Gastrocnemius medialis (tissue), 4 donors: ENCODE results near the gene SMIM9. TPM values are rescaled to one million over a fixed set of nuclear protein-coding genes. Genes with fewer than 3 reads are reported as not detected.
"Not testable (repeated sequence)": the region's sequence is repeated elsewhere in the genome, so short reads cannot be mapped to it uniquely, and the experiment has no call there.

ENCODE experiments used
- ATAC-seq, 2 donors: fragments of 150-250 bp; one replicate each; pipeline ENCODE4 v1.9.1; 2016
- DNase-seq, 2 donors: peaks; one replicate each; pipeline ENCODE4 v3.0.0-alpha.2; 2019
- H3K27ac ChIP-seq, 4 donors: fragments of 200-600 bp; sonication (generic); 1 replicate in 1 of 4; 2 replicates in 3 of 4; pipeline ENCODE4 v1.5.1; 2016 to 2018; ENCODE audit warnings: mild to moderate bottlenecking in 2 of 4, moderate library complexity in 1 of 4
- H3K27me3 ChIP-seq, 3 donors: fragments of 200-600 bp; sonication (generic) in 2 of 3; 1 replicate in 1 of 3; 2 replicates in 2 of 3; pipeline versions ENCODE4 v1.5.1 to v1.6.0; 2016 to 2019; ENCODE audit warnings: mild to moderate bottlenecking in 1 of 3, moderate library complexity in 1 of 3
- H3K36me3 ChIP-seq, 2 donors: fragments of 200-600 bp; sonication (generic) in 1 of 2; one replicate each; pipeline ENCODE4 v1.5.1; 2017 to 2018
- H3K4me1 ChIP-seq, 2 donors: fragments of 200-600 bp; sonication (generic) in 1 of 2; one replicate each; pipeline ENCODE4 v1.5.1; 2016 to 2017; ENCODE audit warnings: mild to moderate bottlenecking in 2 of 2
- H3K4me3 ChIP-seq, 4 donors: fragments of 200-600 bp; sonication (generic) in 3 of 4; 1 replicate in 1 of 4; 2 replicates in 3 of 4; pipeline ENCODE4 v1.5.1; 2016 to 2019; ENCODE audit warnings: mild to moderate bottlenecking in 2 of 4
- H3K9me3 ChIP-seq, 3 donors: fragments of 200-600 bp; sonication (generic) in 2 of 3; 1 replicate in 1 of 3; 2 replicates in 2 of 3; pipeline ENCODE4 v1.5.1; 2016 to 2019
- POLR2A ChIP-seq, 2 donors: fragments of 450-650 bp; IDR thresholded peaks; one replicate each; pipeline ENCODE4 v1.6.1; 2017; ENCODE audit warnings: antibody characterized with exemption in 2 of 2, mild to moderate bottlenecking in 2 of 2, moderate library complexity in 2 of 2
- in situ Hi-C, 4 donors: fragments of 200-750 bp; cut with MboI; loops; one replicate each; pipeline versions ENCODE4 v1.15.0 to v1.8.0; 2017; ENCODE audit warnings: low sequenced_read_pairs in 4 of 4
- intact Hi-C: fragments of 100-400 bp; cut with DNase I; formaldehyde crosslinking; loops from one replicate; pipeline ENCODE4 v1.15.1; 2023; ENCODE audit warnings: low total_unique reads
- total RNA-seq, 4 donors: library from RNA; depleted of rRNA; stranded (reverse); fragments of >200 nt; gene quantifications; one replicate each; pipeline versions ENCODE4 v1.1.0 to v1.2.3, GENCODE V29; 2016
- TF ChIP-seq, protein P1 (sequence below), 5 experiments: fragments of 450-650 bp in 3 of 5; fragments of 200-600 bp in 2 of 5; sonication (generic) in 2 of 5; IDR thresholded peaks in 4 of 5; conservative IDR thresholded peaks in 1 of 5; 1 replicate in 4 of 5; 2 replicates in 1 of 5; pipeline ENCODE4 v1.5.1; 2016 to 2019; ENCODE audit warnings: antibody characterized with exemption in 5 of 5, mild to moderate bottlenecking in 3 of 5, moderate library complexity in 3 of 5

SMIM9 gene
- not detected for total RNA-seq

DNA sequence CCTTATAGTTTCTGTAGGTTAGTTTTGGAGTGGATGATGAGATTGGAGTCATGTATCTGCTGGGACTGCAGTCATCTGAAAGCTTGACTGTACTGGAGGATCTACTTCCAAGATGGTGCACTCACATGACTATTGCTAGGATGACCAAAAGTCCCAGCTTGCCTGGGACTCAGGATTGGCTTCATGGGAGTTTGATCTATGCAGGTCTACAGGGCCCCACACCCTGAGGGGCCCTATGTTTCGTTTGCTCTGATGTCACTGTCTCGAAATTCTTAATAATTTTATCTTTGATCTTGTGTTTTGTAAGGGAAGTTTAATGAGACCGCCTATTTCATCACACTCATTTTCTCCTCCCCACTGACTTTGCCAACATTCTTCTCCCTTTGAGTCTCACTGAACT is at the start of gene SMIM9:
SMIM9 (minus strand) TSS at position 101 of the 400 bp plus-strand sequence. CDS start 3,806 bp downstream, outside the sequence.
- no peak within 1 kb of the TSS for H3K27ac ChIP-seq
- H3K27me3 ChIP-seq = no peaks in the 10 kb centered on the region
- intact Hi-C loops = no loop called here
- in situ Hi-C loops = no loop called here
- H3K9me3 ChIP-seq = no peaks in the 10 kb centered on the region
- no peak for ATAC-seq
- TF ChIP-seq, protein P1, sequence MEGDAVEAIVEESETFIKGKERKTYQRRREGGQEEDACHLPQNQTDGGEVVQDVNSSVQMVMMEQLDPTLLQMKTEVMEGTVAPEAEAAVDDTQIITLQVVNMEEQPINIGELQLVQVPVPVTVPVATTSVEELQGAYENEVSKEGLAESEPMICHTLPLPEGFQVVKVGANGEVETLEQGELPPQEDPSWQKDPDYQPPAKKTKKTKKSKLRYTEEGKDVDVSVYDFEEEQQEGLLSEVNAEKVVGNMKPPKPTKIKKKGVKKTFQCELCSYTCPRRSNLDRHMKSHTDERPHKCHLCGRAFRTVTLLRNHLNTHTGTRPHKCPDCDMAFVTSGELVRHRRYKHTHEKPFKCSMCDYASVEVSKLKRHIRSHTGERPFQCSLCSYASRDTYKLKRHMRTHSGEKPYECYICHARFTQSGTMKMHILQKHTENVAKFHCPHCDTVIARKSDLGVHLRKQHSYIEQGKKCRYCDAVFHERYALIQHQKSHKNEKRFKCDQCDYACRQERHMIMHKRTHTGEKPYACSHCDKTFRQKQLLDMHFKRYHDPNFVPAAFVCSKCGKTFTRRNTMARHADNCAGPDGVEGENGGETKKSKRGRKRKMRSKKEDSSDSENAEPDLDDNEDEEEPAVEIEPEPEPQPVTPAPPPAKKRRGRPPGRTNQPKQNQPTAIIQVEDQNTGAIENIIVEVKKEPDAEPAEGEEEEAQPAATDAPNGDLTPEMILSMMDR (IDR thresholded peaks at IDR 0.05 in 4 of 5, conservative IDR thresholded peaks at IDR 0.05 in 1 of 5) = no peak
- TF ChIP-seq POLR2A (IDR thresholded peaks at IDR 0.05) = no peak
- H3K4me1 ChIP-seq = no peaks in the 10 kb centered on the region
- H3K36me3 ChIP-seq = no peaks in the 10 kb centered on the region
- no peak for DNase-seq
- no peak within 1 kb of the TSS for H3K4me3 ChIP-seq

DNA sequence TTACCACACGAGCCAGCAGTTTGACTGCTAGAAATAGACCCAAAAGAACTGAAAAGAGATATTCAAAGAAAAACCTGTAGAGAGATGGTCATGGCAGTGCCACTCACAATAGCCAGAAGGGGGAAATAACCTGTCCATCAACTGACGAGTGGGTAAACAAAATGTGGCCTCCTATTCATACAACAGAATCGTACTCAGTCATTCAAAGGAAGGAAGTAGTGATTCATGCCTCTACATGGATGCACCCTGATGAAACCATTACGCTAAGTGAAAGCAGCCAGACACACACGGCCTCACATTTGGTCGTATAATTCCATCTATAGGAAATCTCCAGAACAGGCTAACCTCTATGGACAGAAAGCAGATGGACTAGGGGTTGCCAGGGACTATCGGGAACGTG is 49.6 kb upstream of the SMIM9 start:
- intact Hi-C loops = not testable (repeated sequence)

DNA sequence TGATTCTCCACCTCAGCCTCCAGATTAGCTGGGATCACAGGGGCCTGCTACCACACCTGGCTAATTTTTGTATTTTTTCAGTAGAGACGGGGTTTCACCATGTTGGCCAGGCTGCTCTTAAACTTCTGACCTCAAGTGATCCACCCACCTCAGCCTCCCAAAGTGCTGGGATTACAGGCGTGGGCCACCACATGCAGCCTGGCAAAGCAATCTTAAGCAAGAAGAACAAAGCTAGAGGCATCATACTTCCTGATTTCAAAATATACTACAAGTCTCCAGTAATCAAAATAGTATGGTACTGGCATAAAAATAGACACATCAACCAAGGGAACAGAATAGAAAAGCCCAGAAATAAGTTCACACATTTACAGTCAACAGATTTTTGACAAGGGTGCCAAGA is 38.9 kb upstream of the SMIM9 start:
- intact Hi-C loops = no loop called here
- DNase-seq = no peak
- H3K36me3 ChIP-seq = no peaks in the 10 kb centered on the region
- no peak for ATAC-seq
- H3K27me3 ChIP-seq = no peaks in the 10 kb centered on the region
- TF ChIP-seq POLR2A (IDR thresholded peaks at IDR 0.05) = no peak
- TF ChIP-seq, protein P1 (IDR thresholded peaks at IDR 0.05 in 4 of 5, conservative IDR thresholded peaks at IDR 0.05 in 1 of 5) = no peak
- no peak overlapping the region for H3K4me3 ChIP-seq
- in situ Hi-C loops = no loop called here
- no peak overlapping the region for H3K27ac ChIP-seq
- H3K4me1 ChIP-seq = no peaks in the 10 kb centered on the region
- H3K9me3 ChIP-seq = no peaks in the 10 kb centered on the region

More for the DNA sequence above, 49.6 kb upstream of the SMIM9 start:
- H3K36me3 ChIP-seq, H3K4me1 ChIP-seq, in situ Hi-C loops, H3K4me3 ChIP-seq, H3K27me3 ChIP-seq, ATAC-seq, H3K27ac ChIP-seq, DNase-seq, H3K9me3 ChIP-seq: not testable (repeated sequence)

- H3K27ac ChIP-seq, H3K4me3 ChIP-seq, H3K27me3 ChIP-seq, H3K9me3 ChIP-seq, in situ Hi-C loops, H3K36me3 ChIP-seq, ATAC-seq, intact Hi-C loops, DNase-seq, H3K4me1 ChIP-seq: not testable (repeated sequence)
Measured at GRCh38 chrX:154868522-154868921, 34.1 kb upstream of the SMIM9 start.

GRCh38 chrX:154855256-154855655 is 20.8 kb upstream of the SMIM9 start:
- Histone ChIP-seq H3K4me3 (no peak overlapping the region), H3K27me3 (no peaks in the 10 kb centered on the region), H3K4me1 (no peaks in the 10 kb centered on the region), H3K27ac (no peak overlapping the region), H3K36me3 (peaks cover 0 to 6% of the 10 kb centered on the region in 2 donors), H3K9me3 (no peaks in the 10 kb centered on the region)
- in situ Hi-C loops = no loop called here
- DNase-seq (no peak), ATAC-seq (no peak)
- TF ChIP-seq POLR2A (IDR thresholded peaks at IDR 0.05) = no peak
- TF ChIP-seq, protein P1 (IDR thresholded peaks at IDR 0.05 in 4 of 5, conservative IDR thresholded peaks at IDR 0.05 in 1 of 5) = no peak
- intact Hi-C loops = no loop called here

GRCh38 chrX:154850957-154851611 is 16.6 kb upstream of the SMIM9 start:
- TF ChIP-seq, protein P1 (IDR thresholded peaks at IDR 0.05 in 4 of 5, conservative IDR thresholded peaks at IDR 0.05 in 1 of 5) = no peak
- no peak for TF ChIP-seq POLR2A (IDR thresholded peaks at IDR 0.05)
- H3K9me3 ChIP-seq = no peaks in the 10 kb centered on the region
- intact Hi-C loops (no loop called here), in situ Hi-C loops (no loop called here)
- ATAC-seq (no peak), DNase-seq (no peak)
- no peaks in the 10 kb centered on the region for H3K27me3 ChIP-seq
- H3K27ac ChIP-seq = no peak overlapping the region
- H3K4me3 ChIP-seq = no peak overlapping the region
- H3K4me1 ChIP-seq = no peaks in the 10 kb centered on the region
- no peaks in the 10 kb centered on the region for H3K36me3 ChIP-seq
